Measurements from ENCODE around the gene GRIK5.
"Not testable (repeated sequence)": the region's sequence is repeated elsewhere in the genome, so short reads cannot be mapped to it uniquely, and the experiment has no call there.

GRIK5 gene

GRCh38 chr19:42069619-42070351, at the start of gene GRIK5:
GRIK5 (minus strand) TSS chr19:42070206; CDS start chr19:42065770, 4,436 bp downstream.
- peak; percentile 28 for DNase-seq

GRCh38 chr19:42117076-42117475, 47.1 kb upstream of the GRIK5 start:
- DNase-seq, result no peak

GRCh38 chr19:42116308-42117075, 46.5 kb upstream of the GRIK5 start:
- DNase-seq, result no peak

- DNase-seq, result no peak
Observed at GRCh38 chr19:42115705-42116104, 45.7 kb upstream of the GRIK5 start.

GRCh38 chr19:42115219-42115618, 45.2 kb upstream of the GRIK5 start:
- no peak for DNase-seq

GRCh38 chr19:42114412-42114811, 44.4 kb upstream of the GRIK5 start:
- peak; percentile 63 for DNase-seq

GRCh38 chr19:42113641-42114348, 43.8 kb upstream of the GRIK5 start:
- peak; percentile 36 for DNase-seq

- no peak for DNase-seq
Observed at GRCh38 chr19:42111811-42112210, 41.8 kb upstream of the GRIK5 start.

GRCh38 chr19:42111384-42111783, 41.4 kb upstream of the GRIK5 start:
- DNase-seq, result no peak

GRCh38 chr19:42110658-42111057, 40.7 kb upstream of the GRIK5 start:
- no peak for DNase-seq

- DNase-seq, result no peak
Observed at GRCh38 chr19:42109896-42110295, 39.9 kb upstream of the GRIK5 start.

GRCh38 chr19:42108527-42109389, 38.8 kb upstream of the GRIK5 start:
- peak; percentile 75 for DNase-seq

GRCh38 chr19:42105368-42105767, 35.4 kb upstream of the GRIK5 start:
- no peak for DNase-seq

- DNase-seq, result no peak
Observed at GRCh38 chr19:42102877-42103276, 32.9 kb upstream of the GRIK5 start.

- DNase-seq, result not testable (repeated sequence)
Observed at GRCh38 chr19:42100241-42100640, 30.2 kb upstream of the GRIK5 start.

GRCh38 chr19:42099336-42099925, 29.4 kb upstream of the GRIK5 start:
- DNase-seq, result no peak

- no peak for DNase-seq
Observed at GRCh38 chr19:42098781-42099180, 28.8 kb upstream of the GRIK5 start.

GRCh38 chr19:42097461-42097860, 27.5 kb upstream of the GRIK5 start:
- no peak for DNase-seq

GRCh38 chr19:42096255-42096837, 26.3 kb upstream of the GRIK5 start:
- no peak for DNase-seq

GRCh38 chr19:42095814-42096230, 25.8 kb upstream of the GRIK5 start:
- no peak for DNase-seq

- DNase-seq, result no peak
Observed at GRCh38 chr19:42095142-42095813, 25.3 kb upstream of the GRIK5 start.
